Keratinocyte (primary cell): ENCODE measurements around the gene ATP2B2. TPM values are rescaled to one million over a fixed set of nuclear protein-coding genes. Genes with fewer than 3 reads are reported as not detected.

Source experiments
- DNase-seq: peaks from one replicate; pipeline ENCODE4 v3.0.0-alpha.2; 2011; ENCODE audit warnings: low read depth, missing footprints, low spot score
- FAIRE-seq: peaks from 2 replicates; lab custom pipeline; 2011; peaks lifted over from hg19 to GRCh38; lab: Jason Lieb, UNC
- H2AFZ ChIP-seq: 2 replicates; pipeline ENCODE4 v1.6.0; 2012; ENCODE audit warnings: low read length, control low read depth, inconsistent platforms; ENCODE audit not compliant: control insufficient read depth
- H3K27ac ChIP-seq: 2 replicates; pipeline ENCODE4 v1.5.1; 2011; ENCODE audit warnings: low read length; ENCODE audit not compliant: control insufficient read depth, insufficient read depth
- H3K27me3 ChIP-seq: 3 replicates; pipeline ENCODE4 v1.6.0; 2011; ENCODE audit warnings: low read length; ENCODE audit not compliant: control insufficient read depth, insufficient read depth; ENCODE audit errors: extremely low read depth
- H3K36me3 ChIP-seq, 2 experiments: 2 replicates in 1 of 2; 3 replicates in 1 of 2; pipeline ENCODE4 v1.5.1; 2011; ENCODE audit warnings: low read length in 2 of 2, mild to moderate bottlenecking in 1 of 2; ENCODE audit not compliant: control insufficient read depth in 2 of 2, insufficient read depth in 2 of 2; ENCODE audit errors: extremely low read depth in 1 of 2
- H3K4me1 ChIP-seq: 3 replicates; pipeline ENCODE4 v1.5.1; 2011; ENCODE audit warnings: low read length; ENCODE audit not compliant: control insufficient read depth, insufficient read depth; ENCODE audit errors: extremely low read depth
- H3K4me2 ChIP-seq: 3 replicates; pipeline ENCODE4 v1.6.0; 2011; ENCODE audit warnings: low read depth, low read length; ENCODE audit not compliant: control insufficient read depth, insufficient read depth; ENCODE audit errors: extremely low read depth
- H3K4me3 ChIP-seq, 3 experiments: fragments of 200-600 bp in 1 of 3; sonication (generic) in 1 of 3; 2 replicates in 2 of 3; 3 replicates in 1 of 3; pipeline ENCODE4 v1.5.1; 2011 to 2016; ENCODE audit warnings: low read length in 3 of 3, mild to moderate bottlenecking in 3 of 3, control low read depth in 2 of 3, inconsistent platforms in 1 of 3, low read depth in 1 of 3, mixed read lengths in 1 of 3, mixed run types in 1 of 3, moderate library complexity in 1 of 3; ENCODE audit not compliant: control insufficient read depth in 2 of 3, insufficient read depth in 2 of 3; ENCODE audit errors: extremely low read depth in 1 of 3
- H3K79me2 ChIP-seq: 2 replicates; pipeline ENCODE4 v1.6.0; 2012; ENCODE audit warnings: low read length; ENCODE audit not compliant: control insufficient read depth, insufficient read depth
- H3K9ac ChIP-seq: 3 replicates; pipeline ENCODE4 v1.6.0; 2011; ENCODE audit warnings: low read length; ENCODE audit not compliant: control insufficient read depth, insufficient read depth; ENCODE audit errors: extremely low read depth
- H3K9me1 ChIP-seq: 3 replicates; pipeline ENCODE4 v1.6.0; 2011; ENCODE audit warnings: low read length; ENCODE audit not compliant: control insufficient read depth, insufficient read depth; ENCODE audit errors: extremely low read depth
- H3K9me3 ChIP-seq: 2 replicates; pipeline ENCODE4 v1.5.1; 2012; ENCODE audit warnings: low read depth, low read length; ENCODE audit not compliant: control insufficient read depth
- H4K20me1 ChIP-seq: 3 replicates; pipeline ENCODE4 v1.6.0; 2011; ENCODE audit warnings: low read length; ENCODE audit not compliant: control insufficient read depth, insufficient read depth; ENCODE audit errors: extremely low read depth
- EZH2 ChIP-seq: IDR thresholded peaks from one replicate; pipeline ENCODE4 v1.6.1; 2012; ENCODE audit warnings: inconsistent platforms, mild to moderate bottlenecking, low read length, moderate library complexity
- dilution Hi-C: fragments of 300-500 bp; cut with MboI; formaldehyde crosslinking; loops from one replicate; pipeline ENCODE4 v1.7.0; 2020; ENCODE audit warnings: low sequenced_read_pairs; ENCODE audit not compliant: extremely low pct_ligation_motif_present
- polyA plus RNA-seq, 5 experiments: library from polyadenylated mRNA; depleted of rRNA in 3 of 5; stranded (reverse) in 3 of 5; stranded (forward) in 1 of 5; unstranded in 1 of 5; fragments of >200 nt; gene quantifications; 1 replicate in 1 of 5; 2 replicates in 3 of 5; 3 replicates in 1 of 5; pipeline versions ENCODE4 v1.2.1 to v1.2.3, GENCODE V29; 2011 to 2012; ENCODE audit warnings: missing spikeins in 2 of 5, low read depth in 1 of 5, low replicate concordance in 1 of 5
- TF ChIP-seq, protein P1 (sequence below), 3 experiments: IDR thresholded peaks in 1 of 3; conservative IDR thresholded peaks in 1 of 3; optimal IDR thresholded peaks in 1 of 3; 2 replicates in 2 of 3; 3 replicates in 1 of 3; pipeline versions ENCODE3 to v1.5.1; 2011; ENCODE audit warnings: low read length in 3 of 3, mild to moderate bottlenecking in 3 of 3, moderate library complexity in 2 of 3, control low read depth in 1 of 3, inconsistent platforms in 1 of 3; ENCODE audit not compliant: insufficient read depth in 2 of 3; ENCODE audit errors: extremely low read depth in 1 of 3

ATP2B2 gene
- polyA plus RNA-seq, 1 donor (not counting 4 experiments of a cell fraction or from before 2014, with no cell fraction given), result not detected

DNA sequence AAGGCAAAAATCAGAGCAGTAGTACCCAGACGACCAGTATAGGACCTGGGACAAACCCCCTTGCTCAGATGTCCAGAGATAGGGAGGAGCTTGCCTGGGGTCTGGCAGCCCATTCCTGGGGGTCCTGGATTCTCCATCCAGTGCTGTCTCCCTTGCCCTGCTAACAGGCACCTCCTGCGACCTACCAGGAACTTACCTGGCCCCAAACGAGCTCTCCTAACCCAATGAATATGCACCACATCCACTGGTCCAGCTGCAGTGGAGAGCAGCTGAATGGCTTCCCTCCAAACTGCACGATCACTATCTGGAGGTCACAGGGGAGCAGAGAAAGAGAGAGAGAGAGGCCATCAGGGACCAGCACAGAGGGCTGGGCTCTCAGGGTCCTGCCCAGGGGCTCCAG is 165.3 kb downstream of the ATP2B2 start:
- dilution Hi-C loops, result no loop called here
- H2AFZ ChIP-seq, result no peak overlapping the region
- H3K36me3 ChIP-seq, result no peaks in the 10 kb centered on the region
- no peaks in the 10 kb centered on the region for H3K9me3 ChIP-seq
- H3K79me2 ChIP-seq, result no peaks in the 10 kb centered on the region
- H3K9ac ChIP-seq, result no peak overlapping the region
- no peaks in the 10 kb centered on the region for H3K9me1 ChIP-seq
- no peak overlapping the region for H3K4me2 ChIP-seq
- FAIRE-seq (no peak), DNase-seq (no peak)
- TF ChIP-seq, protein P1, sequence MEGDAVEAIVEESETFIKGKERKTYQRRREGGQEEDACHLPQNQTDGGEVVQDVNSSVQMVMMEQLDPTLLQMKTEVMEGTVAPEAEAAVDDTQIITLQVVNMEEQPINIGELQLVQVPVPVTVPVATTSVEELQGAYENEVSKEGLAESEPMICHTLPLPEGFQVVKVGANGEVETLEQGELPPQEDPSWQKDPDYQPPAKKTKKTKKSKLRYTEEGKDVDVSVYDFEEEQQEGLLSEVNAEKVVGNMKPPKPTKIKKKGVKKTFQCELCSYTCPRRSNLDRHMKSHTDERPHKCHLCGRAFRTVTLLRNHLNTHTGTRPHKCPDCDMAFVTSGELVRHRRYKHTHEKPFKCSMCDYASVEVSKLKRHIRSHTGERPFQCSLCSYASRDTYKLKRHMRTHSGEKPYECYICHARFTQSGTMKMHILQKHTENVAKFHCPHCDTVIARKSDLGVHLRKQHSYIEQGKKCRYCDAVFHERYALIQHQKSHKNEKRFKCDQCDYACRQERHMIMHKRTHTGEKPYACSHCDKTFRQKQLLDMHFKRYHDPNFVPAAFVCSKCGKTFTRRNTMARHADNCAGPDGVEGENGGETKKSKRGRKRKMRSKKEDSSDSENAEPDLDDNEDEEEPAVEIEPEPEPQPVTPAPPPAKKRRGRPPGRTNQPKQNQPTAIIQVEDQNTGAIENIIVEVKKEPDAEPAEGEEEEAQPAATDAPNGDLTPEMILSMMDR (optimal IDR thresholded peaks at IDR 0.05 in 1 of 3, IDR thresholded peaks at IDR 0.05 in 1 of 3, conservative IDR thresholded peaks at IDR 0.05 in 1 of 3; ENCODE audit: extremely low read depth in 1 of 3, insufficient read depth in 2 of 3, low read length in 3 of 3), result no peak
- peaks cover 3% of the 10 kb centered on the region for H4K20me1 ChIP-seq
- H3K4me3 ChIP-seq, result no peak overlapping the region
- no peak overlapping the region for H3K27ac ChIP-seq
- no peaks in the 10 kb centered on the region for H3K4me1 ChIP-seq
- H3K27me3 ChIP-seq, result peaks cover 11% of the 10 kb centered on the region

DNA sequence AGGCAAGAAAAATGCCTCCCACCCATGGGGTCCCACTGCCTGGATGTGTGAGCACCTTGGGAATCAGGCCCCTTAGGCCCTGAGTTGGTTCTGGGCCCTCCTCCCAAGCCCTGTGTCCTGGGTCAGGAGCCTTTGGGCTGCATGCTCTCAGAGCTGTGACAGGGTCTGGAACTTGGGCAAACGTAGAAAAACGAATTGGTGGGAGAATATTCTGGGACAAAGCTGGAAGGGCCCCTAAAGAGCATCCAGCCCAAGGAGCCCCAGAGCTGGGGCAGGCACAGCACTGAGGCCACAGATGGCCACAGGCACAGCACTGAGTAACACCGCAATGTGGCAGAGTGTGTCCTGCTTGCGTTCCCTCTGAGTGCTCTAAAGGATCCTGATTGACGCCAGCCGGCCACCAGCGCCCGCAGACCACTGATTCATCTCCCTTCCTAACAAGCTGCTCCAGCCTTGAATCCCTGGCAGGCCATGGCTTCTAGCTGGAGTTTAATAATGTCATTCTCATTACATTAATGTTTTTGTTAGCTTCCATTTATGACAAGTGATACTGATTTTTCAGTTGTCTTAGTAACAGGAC is 165.9 kb downstream of the ATP2B2 start:
- peaks cover 3% of the 10 kb centered on the region for H4K20me1 ChIP-seq
- no peak overlapping the region for H3K27ac ChIP-seq
- H3K9ac ChIP-seq, result no peak overlapping the region
- H3K9me3 ChIP-seq, result no peaks in the 10 kb centered on the region
- no peak overlapping the region for H3K4me2 ChIP-seq
- FAIRE-seq (no peak), DNase-seq (no peak)
- H3K36me3 ChIP-seq, result no peaks in the 10 kb centered on the region
- TF ChIP-seq, protein P1 (optimal IDR thresholded peaks at IDR 0.05 in 1 of 3, IDR thresholded peaks at IDR 0.05 in 1 of 3, conservative IDR thresholded peaks at IDR 0.05 in 1 of 3; ENCODE audit: extremely low read depth in 1 of 3, insufficient read depth in 2 of 3, low read length in 3 of 3), result no peak
- TF ChIP-seq EZH2, result no peak
- no peaks in the 10 kb centered on the region for H3K79me2 ChIP-seq
- dilution Hi-C loops, result no loop called here
- H3K9me1 ChIP-seq, result no peaks in the 10 kb centered on the region
- H3K27me3 ChIP-seq, result peaks cover 17% of the 10 kb centered on the region
- H3K4me1 ChIP-seq, result no peaks in the 10 kb centered on the region
- no peak overlapping the region for H2AFZ ChIP-seq
- H3K4me3 ChIP-seq, result no peak overlapping the region
